Body of pancreas (tissue), 4 donors: ENCODE data around the gene PLVAP. TPM values are rescaled to one million over a fixed set of nuclear protein-coding genes. Genes with fewer than 3 reads are reported as not detected.

Experiments used
- ATAC-seq: fragments of 150-250 bp; one replicate; pipeline ENCODE4 v1.9.1; 2016
- DNase-seq, 4 donors: peaks; one replicate each; pipeline ENCODE4 v3.0.0-alpha.2; 2019
- H3K27ac ChIP-seq, 4 donors: fragments of 200-600 bp; sonication (generic); 1 replicate in 3 of 4; 2 replicates in 1 of 4; pipeline versions ENCODE4 v1.5.1 to v1.6.1; 2016 to 2019; ENCODE audit warnings: mild to moderate bottlenecking in 1 of 4, mixed read lengths in 1 of 4, moderate library complexity in 1 of 4
- H3K27me3 ChIP-seq, 2 donors: fragments of 200-600 bp; sonication (generic); one replicate each; pipeline ENCODE4 v1.6.0; 2016; ENCODE audit warnings: mild to moderate bottlenecking in 1 of 2
- H3K36me3 ChIP-seq, 2 donors: fragments of 200-600 bp; sonication (generic); replicated peaks in 1 of 2; 2 replicates each; pipeline ENCODE4 v1.5.1; 2016; ENCODE audit warnings: low read depth in 2 of 2; ENCODE audit not compliant: insufficient read depth in 1 of 2
- H3K4me1 ChIP-seq: fragments of 200-600 bp; sonication (generic); one replicate; pipeline ENCODE4 v1.6.0; 2016
- H3K4me3 ChIP-seq, 2 donors: fragments of 200-600 bp; sonication (generic); 1 replicate in 1 of 2; 2 replicates in 1 of 2; pipeline ENCODE4 v1.5.1; 2016 to 2019
- H3K9me3 ChIP-seq, 3 donors: fragments of 200-600 bp; sonication (generic); 1 replicate in 2 of 3; 2 replicates in 1 of 3; pipeline ENCODE4 v1.5.1; 2016
- CTCF ChIP-seq, 7 experiments: fragments of 450-650 bp in 4 of 7; fragments of 200-600 bp in 3 of 7; sonication (generic) in 3 of 7; IDR thresholded peaks; one replicate each; pipeline ENCODE4 v1.5.1; 2016 to 2019; ENCODE audit warnings: antibody characterized with exemption in 7 of 7
- POLR2A ChIP-seq, 3 donors: fragments of 450-650 bp; IDR thresholded peaks; one replicate each; pipeline ENCODE4 v1.6.1; 2016; ENCODE audit warnings: antibody characterized with exemption in 3 of 3, mild to moderate bottlenecking in 2 of 3
- WGBS, 2 donors: methylation state at CpG; one replicate each; pipeline ENCODE4 v1.1.5; 2017; 5-methylcytosine and 5-hydroxymethylcytosine counted together
- intact Hi-C: fragments of 100-400 bp; cut with DNase I; formaldehyde crosslinking; loops from one replicate; pipeline ENCODE4 v1.15.1; 2023
- total RNA-seq, 2 donors: library from RNA; depleted of rRNA; stranded (reverse); fragments of >200 nt; gene quantifications; one replicate each; pipeline ENCODE4 v1.1.0, GENCODE V29; 2016

The PLVAP gene
- total RNA-seq, 2 donors from 2014 or later, result 37.9 to 49.8 TPM

- Histone ChIP-seq H3K4me1 (peaks cover 22% of the 10 kb centered on the region), H3K4me3 (no peak overlapping the region), H3K36me3 (peaks cover 4 to 5% of the 10 kb centered on the region in 2 donors), H3K27me3 (no peaks in the 10 kb centered on the region), H3K27ac (no peak overlapping the region), H3K9me3 (no peaks in the 10 kb centered on the region)
- DNase-seq (no peak), ATAC-seq (no peak)
- WGBS, 2 donors, result 88% methylated on average over 26 of the region's 28 CpGs; no CpG with 5 or more reads in 1 of the 2 donors
- TF ChIP-seq POLR2A (IDR thresholded peaks at IDR 0.05) (no peak), CTCF (IDR thresholded peaks at IDR 0.05) (no peak)
- intact Hi-C loops, result no loop called here
These were observed 52.6 kb downstream of the PLVAP start for GRCh38 chr19:17324357-17325114.

- no peak overlapping the region for H3K27ac ChIP-seq
- TF ChIP-seq POLR2A (IDR thresholded peaks at IDR 0.05) (no peak), CTCF (IDR thresholded peaks at IDR 0.05) (no peak)
- peaks cover 4 to 5% of the 10 kb centered on the region in 2 donors for H3K36me3 ChIP-seq
- peaks cover 16% of the 10 kb centered on the region for H3K4me1 ChIP-seq
- ATAC-seq (no peak), DNase-seq (no peak)
- no peaks in the 10 kb centered on the region for H3K9me3 ChIP-seq
- intact Hi-C loops, result no loop called here
- H3K27me3 ChIP-seq, result no peaks in the 10 kb centered on the region
- H3K4me3 ChIP-seq, result no peak overlapping the region
- 66% methylated on average over 5 of the region's 7 CpGs; no CpG with 5 or more reads in 1 of the 2 donors for WGBS, 2 donors
These were observed 53.2 kb downstream of the PLVAP start for GRCh38 chr19:17323964-17324332.

- Histone ChIP-seq H3K4me1 (peaks cover 11% of the 10 kb centered on the region), H3K27ac (no peak overlapping the region), H3K4me3 (no peak overlapping the region), H3K27me3 (no peaks in the 10 kb centered on the region), H3K9me3 (no peaks in the 10 kb centered on the region), H3K36me3 (peaks cover 4 to 5% of the 10 kb centered on the region in 2 donors)
- 53 to 68% methylated on average over 9 to 53 of the region's 56 CpGs for WGBS, 2 donors
- DNase-seq (no peak), ATAC-seq (no peak)
- no peak for TF ChIP-seq CTCF (IDR thresholded peaks at IDR 0.05)
- no peak for TF ChIP-seq POLR2A (IDR thresholded peaks at IDR 0.05)
- intact Hi-C loops, result no loop called here
These were observed 53.7 kb downstream of the PLVAP start for GRCh38 chr19:17323300-17323963.

- Histone ChIP-seq H3K4me3 (no peak overlapping the region), H3K27ac (no peak overlapping the region), H3K27me3 (no peaks in the 10 kb centered on the region), H3K4me1 (peaks cover 5% of the 10 kb centered on the region), H3K36me3 (peaks cover 4 to 5% of the 10 kb centered on the region in 2 donors), H3K9me3 (no peaks in the 10 kb centered on the region)
- ATAC-seq, result no peak
- intact Hi-C loops, result no loop called here
- DNase-seq, result no peak
- TF ChIP-seq POLR2A (IDR thresholded peaks at IDR 0.05), result no peak
- TF ChIP-seq CTCF (IDR thresholded peaks at IDR 0.05), result no peak
- 75 to 82% methylated on average over 6 to 10 of the region's 10 CpGs for WGBS, 2 donors
These were observed 54.3 kb downstream of the PLVAP start for GRCh38 chr19:17322854-17323253.
